Large intestine (tissue), 3 donors: Measurements from ENCODE around the gene CDA. TPM values are rescaled to one million over a fixed set of nuclear protein-coding genes. Genes with fewer than 3 reads are reported as not detected.

Source experiments
- DNase-seq, 2 donors: peaks; one replicate each; pipeline versions ENCODE4 v3.0.0 to v3.0.0-alpha.2; 2013
- H3K27ac ChIP-seq: one replicate; pipeline ENCODE4 v1.5.1; 2013; ENCODE audit warnings: low read length
- H3K27me3 ChIP-seq: 2 replicates; pipeline ENCODE4 v1.6.1; 2013; ENCODE audit warnings: low read length; ENCODE audit not compliant: control insufficient read depth, insufficient read depth
- H3K36me3 ChIP-seq: 2 replicates; pipeline ENCODE4 v1.6.1; 2013; ENCODE audit warnings: low read length; ENCODE audit not compliant: control insufficient read depth, insufficient read depth
- H3K4me1 ChIP-seq: one replicate; pipeline ENCODE4 v1.6.1; 2013; ENCODE audit warnings: low read length; ENCODE audit not compliant: control insufficient read depth, insufficient read depth
- H3K4me3 ChIP-seq: one replicate; pipeline ENCODE4 v1.5.1; 2013; ENCODE audit warnings: low read length
- H3K9me3 ChIP-seq: one replicate; pipeline ENCODE4 v1.6.1; 2013; ENCODE audit warnings: mild to moderate bottlenecking, low read depth, low read length, moderate library complexity; ENCODE audit not compliant: control insufficient read depth
- WGBS: methylation state at CpG from one replicate; pipeline ENCODE4 v1.1.5; 2013; ENCODE audit warnings: low lambda C conversion rate; ENCODE audit not compliant: insufficient coverage; 5-methylcytosine and 5-hydroxymethylcytosine counted together
- polyA plus RNA-seq: library from polyadenylated mRNA; unstranded; fragments of 120-200 nt; gene quantifications from one replicate; pipeline ENCODE4 v1.2.1, GENCODE V29; 2013

The CDA gene
- polyA plus RNA-seq, 1 donor, result 0.64 TPM

DNA sequence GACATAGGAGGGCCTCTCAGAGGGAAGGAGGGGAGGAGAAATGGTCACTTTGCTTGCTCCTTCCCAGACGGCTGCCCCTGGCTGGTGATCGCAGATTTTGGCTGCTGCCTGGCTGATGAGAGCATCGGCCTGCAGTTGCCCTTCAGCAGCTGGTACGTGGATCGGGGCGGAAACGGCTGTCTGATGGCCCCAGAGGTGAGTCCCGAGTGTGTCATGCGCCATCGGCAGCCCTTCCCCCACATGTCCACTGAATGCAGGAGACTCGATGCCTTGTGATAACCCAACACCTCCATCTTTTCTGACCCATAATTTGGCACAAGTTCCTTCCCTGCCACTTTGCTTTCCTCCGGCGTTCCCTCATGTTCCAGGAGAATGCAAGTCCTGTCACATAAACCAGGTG, 59.5 kb downstream of the CDA start:
- no peak overlapping the region for H3K4me3 ChIP-seq
- H3K36me3 ChIP-seq, result peaks cover 75% of the 10 kb centered on the region
- H3K4me1 ChIP-seq, result no peaks in the 10 kb centered on the region
- no peaks in the 10 kb centered on the region for H3K9me3 ChIP-seq
- no CpG with 5 or more reads among the region's 13 CpGs for WGBS
- DNase-seq, result no peak
- no peak overlapping the region for H3K27ac ChIP-seq
- no peaks in the 10 kb centered on the region for H3K27me3 ChIP-seq

- no peaks in the 10 kb centered on the region for H3K9me3 ChIP-seq
- H3K36me3 ChIP-seq, result peaks cover 77% of the 10 kb centered on the region
- no CpG with 5 or more reads among the region's 15 CpGs for WGBS
- no peak overlapping the region for H3K4me3 ChIP-seq
- no peak overlapping the region for H3K27ac ChIP-seq
- H3K4me1 ChIP-seq, result no peaks in the 10 kb centered on the region
- no peak for DNase-seq
- H3K27me3 ChIP-seq, result no peaks in the 10 kb centered on the region
Observed at GRCh38 chr1:20648946-20649345, 60.0 kb downstream of the CDA start.

DNA sequence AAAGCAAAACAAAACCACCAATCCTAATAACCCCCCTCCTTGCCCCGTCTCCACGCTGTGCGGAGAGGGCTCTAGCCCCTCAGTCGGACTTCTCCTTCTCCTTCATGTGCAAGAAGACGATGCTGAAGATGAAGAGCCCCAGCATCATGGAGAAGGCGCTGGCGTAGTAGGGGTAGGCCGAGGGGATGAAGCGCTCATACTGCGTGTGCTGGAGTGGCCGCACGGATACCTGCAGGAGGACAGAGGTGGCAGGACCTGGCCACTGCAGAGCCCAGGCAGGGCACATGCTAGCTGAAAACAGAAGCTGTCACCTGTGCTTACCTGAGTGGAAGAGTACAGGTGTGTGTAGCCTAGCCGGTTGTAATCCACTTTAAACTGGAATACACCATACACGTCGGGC, 63.4 kb downstream of the CDA start:
- Histone ChIP-seq H3K9me3 (no peaks in the 10 kb centered on the region), H3K4me1 (no peaks in the 10 kb centered on the region), H3K27me3 (no peaks in the 10 kb centered on the region), H3K27ac (no peak overlapping the region), H3K36me3 (peaks cover 86% of the 10 kb centered on the region), H3K4me3 (no peak overlapping the region)
- WGBS, result no CpG with 5 or more reads among the region's 15 CpGs
- no peak for DNase-seq

DNA sequence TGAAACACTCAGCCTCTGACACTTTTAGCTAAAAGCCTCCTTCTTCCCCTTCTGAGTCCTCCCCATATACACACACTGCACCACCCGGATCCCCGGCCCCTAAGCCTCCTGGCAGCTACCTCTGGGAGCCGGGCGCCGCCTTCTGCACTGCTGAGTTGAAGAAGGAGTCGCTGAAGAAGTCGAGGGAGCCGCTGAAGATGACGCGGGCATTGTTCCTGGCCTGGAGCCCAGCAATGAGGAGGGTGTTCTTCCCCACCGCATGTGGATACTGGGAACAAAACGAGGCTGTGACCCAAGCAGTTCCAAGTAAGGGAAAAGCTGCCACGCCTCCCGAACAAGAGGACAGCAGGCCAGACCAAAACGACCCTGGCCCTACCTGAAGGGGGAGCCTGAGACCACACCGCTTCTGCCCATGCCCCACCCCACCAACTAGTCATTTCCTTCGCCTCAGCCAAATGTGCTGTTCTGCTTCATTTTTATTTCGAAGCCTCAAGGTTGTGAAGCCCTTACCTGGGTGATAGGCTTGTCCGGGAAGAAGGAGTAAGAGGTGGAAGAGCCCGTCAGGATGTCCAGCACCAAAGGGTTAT, 65.3 kb downstream of the CDA start:
- H3K9me3 ChIP-seq, result no peaks in the 10 kb centered on the region
- H3K4me1 ChIP-seq, result no peaks in the 10 kb centered on the region
- H3K27me3 ChIP-seq, result no peaks in the 10 kb centered on the region
- no peak overlapping the region for H3K27ac ChIP-seq
- peaks cover 82% of the 10 kb centered on the region for H3K36me3 ChIP-seq
- no CpG with 5 or more reads among the region's 20 CpGs for WGBS
- no peak overlapping the region for H3K4me3 ChIP-seq
- no peak for DNase-seq

GRCh38 chr1:20657024-20657423, 68.1 kb downstream of the CDA start:
- no CpG with 5 or more reads among the region's 12 CpGs for WGBS
- Histone ChIP-seq H3K9me3 (peaks cover 5% of the 10 kb centered on the region), H3K27me3 (no peaks in the 10 kb centered on the region), H3K36me3 (peaks cover 64% of the 10 kb centered on the region), H3K4me1 (peaks cover 7% of the 10 kb centered on the region), H3K27ac (no peak overlapping the region), H3K4me3 (no peak overlapping the region)
- DNase-seq, result no peak

- peaks cover 13% of the 10 kb centered on the region for H3K4me1 ChIP-seq
- peaks cover 5% of the 10 kb centered on the region for H3K9me3 ChIP-seq
- H3K36me3 ChIP-seq, result peaks cover 51% of the 10 kb centered on the region
- 100% methylated on average over 1 of the region's 16 CpGs for WGBS
- DNase-seq, result no peak
- H3K4me3 ChIP-seq, result no peak overlapping the region
- H3K27me3 ChIP-seq, result no peaks in the 10 kb centered on the region
- no peak overlapping the region for H3K27ac ChIP-seq
Observed at GRCh38 chr1:20658166-20658915, 69.4 kb downstream of the CDA start.

- Histone ChIP-seq H3K4me1 (peaks cover 13% of the 10 kb centered on the region), H3K4me3 (peak overlapping the region; percentile 98), H3K9me3 (peaks cover 5% of the 10 kb centered on the region), H3K27me3 (no peaks in the 10 kb centered on the region), H3K36me3 (peaks cover 34% of the 10 kb centered on the region), H3K27ac (no peak overlapping the region)
- DNase-seq, result no peak
- no CpG with 5 or more reads among the region's 3 CpGs for WGBS
Observed at GRCh38 chr1:20660363-20660762, 71.5 kb downstream of the CDA start.

- peaks cover 5% of the 10 kb centered on the region for H3K9me3 ChIP-seq
- peak overlapping the region; percentile 98 for H3K4me3 ChIP-seq
- DNase-seq, result peak in 1 of 2 donors; percentile 31
- peaks cover 30% of the 10 kb centered on the region for H3K36me3 ChIP-seq
- H3K27ac ChIP-seq, result peak overlapping the region; percentile 39
- peaks cover 13% of the 10 kb centered on the region for H3K4me1 ChIP-seq
- WGBS, result no CpG with 5 or more reads among the region's 20 CpGs
- no peaks in the 10 kb centered on the region for H3K27me3 ChIP-seq
Observed at GRCh38 chr1:20660847-20661206, 71.9 kb downstream of the CDA start.

DNA sequence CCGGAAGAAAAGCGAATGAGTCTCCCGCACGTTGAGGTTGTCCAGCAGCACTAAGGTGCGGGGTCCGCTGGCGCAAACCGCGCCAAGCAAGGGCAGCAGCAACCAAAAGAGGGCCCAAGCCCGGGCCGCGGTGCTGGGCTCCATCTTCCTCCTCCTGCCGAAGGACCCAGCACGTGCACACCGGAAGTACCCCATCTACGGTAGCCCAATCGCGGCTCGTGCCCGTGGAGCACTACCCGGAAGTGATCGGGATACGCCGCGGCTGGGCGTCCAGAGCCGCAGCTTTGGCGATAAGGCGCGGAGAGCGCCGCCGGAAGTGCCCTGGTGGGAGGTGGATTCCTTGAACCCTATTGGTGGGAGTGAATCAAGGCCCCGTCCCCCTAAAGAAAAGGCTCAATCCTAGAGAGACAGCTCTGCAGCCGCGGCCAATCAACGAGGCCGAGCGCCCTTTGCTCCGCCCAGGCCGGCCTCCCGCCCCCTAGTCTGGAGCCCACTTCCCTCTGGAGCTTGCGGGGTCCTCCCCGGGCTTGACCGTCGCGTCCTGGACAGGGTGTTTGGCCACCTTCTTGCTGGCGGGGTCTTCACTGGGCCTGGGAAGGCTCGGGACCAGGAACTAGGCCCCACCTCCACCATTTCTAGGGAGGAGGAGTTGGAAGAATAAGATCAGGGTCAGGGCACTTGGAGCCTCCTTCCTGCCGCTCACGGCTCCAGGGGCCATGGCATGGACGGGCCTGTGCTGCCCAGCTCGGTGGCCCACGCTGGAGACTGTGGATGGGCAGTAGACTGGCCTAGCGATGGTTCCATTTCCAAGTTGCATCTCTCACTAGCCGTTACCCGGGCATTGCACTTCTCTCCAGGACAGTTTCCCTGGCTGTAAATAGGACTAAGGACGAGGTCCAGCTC, 72.6 kb downstream of the CDA start, which contains the start of gene DDOST:
TSS of gene DDOST (minus strand) at position 163 of the 903 bp plus-strand sequence. CDS start at position 144, 19 bp downstream.
- peak within 1 kb of the TSS; percentile 98 for H3K4me3 ChIP-seq
- peaks cover 13% of the 10 kb centered on the region for H3K4me1 ChIP-seq
- no peaks in the 10 kb centered on the region for H3K27me3 ChIP-seq
- H3K27ac ChIP-seq, result peak within 1 kb of the TSS; percentile 53
- H3K9me3 ChIP-seq, result peaks cover 5% of the 10 kb centered on the region
- peak; percentile 96 to 98 for DNase-seq
- WGBS, result no CpG with 5 or more reads among the region's 58 CpGs
- peaks cover 23% of the 10 kb centered on the region for H3K36me3 ChIP-seq

GRCh38 chr1:20662110-20662475, 73.2 kb downstream of the CDA start:
- Histone ChIP-seq H3K27me3 (no peaks in the 10 kb centered on the region), H3K36me3 (peaks cover 17% of the 10 kb centered on the region), H3K9me3 (peaks cover 5% of the 10 kb centered on the region), H3K4me1 (peaks cover 13% of the 10 kb centered on the region), H3K4me3 (peak overlapping the region; percentile 98), H3K27ac (peak overlapping the region; percentile 53)
- no peak for DNase-seq
- no CpG with 5 or more reads among the region's 7 CpGs for WGBS
